HG03378 (cell line): Measurements from ENCODE around the gene HGS.
"Not testable (repeated sequence)": the region's sequence is repeated elsewhere in the genome, so short reads cannot be mapped to it uniquely, and the experiment has no call there.

Source experiments
- ATAC-seq: cut with Tn5 transposase; IDR thresholded peaks from one replicate; pipeline ENCODE4 v1.9.1; 2021; ENCODE audit warnings: mild to moderate bottlenecking, moderate library complexity; ENCODE audit not compliant: unreplicated experiment

HGS gene

GRCh38 chr17:81655378-81656117, 28.3 kb upstream of the HGS start:
- ATAC-seq: no peak

DNA sequence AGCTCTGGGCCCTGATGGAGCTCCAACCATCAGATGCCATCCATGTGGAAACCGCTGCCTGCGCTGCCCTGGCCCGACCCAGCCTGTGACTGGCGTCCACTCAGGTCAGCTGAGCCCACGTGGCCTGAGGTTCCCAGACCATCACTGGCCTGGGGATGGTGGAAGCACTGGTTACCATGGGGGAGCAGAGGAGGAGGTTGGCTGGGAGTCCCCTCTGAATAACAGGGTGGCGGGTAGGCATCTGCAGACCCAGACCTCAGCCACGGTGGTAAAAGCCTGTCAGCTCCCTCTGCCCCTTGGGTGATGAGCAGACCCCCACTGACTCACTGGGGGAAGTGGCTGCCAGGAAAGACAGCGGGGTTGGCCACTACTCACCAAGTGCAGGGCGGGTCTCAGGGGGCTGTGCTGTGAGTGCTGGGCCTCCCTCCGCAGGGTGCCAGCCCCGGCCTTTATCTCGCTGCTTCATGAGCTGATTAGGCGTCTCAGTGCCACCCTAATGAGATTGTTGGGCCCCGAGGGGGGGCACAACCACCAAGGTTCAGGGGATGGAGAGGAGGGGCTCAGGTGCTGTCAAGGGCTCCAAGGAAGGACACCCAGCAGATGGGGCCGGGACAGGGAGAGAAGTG, 27.6 kb upstream of the HGS start, which contains the start of gene PDE6G:
Gene PDE6G (minus strand): TSS at position 425 of the 626 bp plus-strand sequence. CDS start 3,237 bp downstream, outside the sequence.
- ATAC-seq: no peak

DNA sequence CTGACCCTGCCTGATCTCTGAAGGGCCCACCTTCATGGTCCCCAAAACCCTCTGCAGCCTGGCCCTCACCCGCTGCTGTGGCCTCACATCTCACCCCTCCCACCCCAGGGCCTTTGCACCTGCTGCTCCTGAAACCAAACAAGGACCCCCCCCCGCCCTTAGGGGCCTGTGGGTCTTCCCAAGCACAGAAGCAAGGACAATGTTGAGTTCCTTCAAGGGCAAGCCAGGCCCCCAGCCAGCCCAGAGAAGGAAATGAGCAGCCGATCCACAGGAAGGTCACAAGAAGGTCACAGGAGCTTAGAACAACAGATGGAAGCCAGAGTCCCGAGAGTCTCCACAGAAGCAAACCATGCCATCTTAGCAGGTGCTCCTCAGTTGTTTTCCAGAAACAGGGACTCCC, 27.0 kb upstream of the HGS start:
- ATAC-seq: no peak

DNA sequence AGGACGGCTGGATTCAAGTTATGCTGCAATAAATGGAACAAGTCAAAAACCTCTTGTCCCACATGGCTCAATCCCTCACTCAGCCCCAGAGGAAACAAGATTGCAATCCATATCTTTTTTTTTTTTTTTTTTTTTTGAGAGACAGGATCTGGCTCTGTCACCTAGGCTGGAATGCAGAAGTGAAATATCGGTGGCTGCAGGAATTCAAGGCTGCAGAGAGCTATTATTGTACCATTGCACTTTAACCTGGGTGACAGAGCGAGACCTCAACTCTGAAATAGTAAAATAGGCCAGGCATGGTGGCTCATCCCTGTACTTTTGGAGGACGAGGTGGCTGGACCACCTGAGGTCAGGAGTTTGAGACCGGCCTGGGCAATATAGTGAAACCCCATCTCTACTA, 24.8 kb upstream of the HGS start:
- no peak for ATAC-seq

- no peak for ATAC-seq
Measured at GRCh38 chr17:81660441-81660840, 23.4 kb upstream of the HGS start.

- no peak for ATAC-seq
Measured at GRCh38 chr17:81662002-81662401, 21.8 kb upstream of the HGS start.

DNA sequence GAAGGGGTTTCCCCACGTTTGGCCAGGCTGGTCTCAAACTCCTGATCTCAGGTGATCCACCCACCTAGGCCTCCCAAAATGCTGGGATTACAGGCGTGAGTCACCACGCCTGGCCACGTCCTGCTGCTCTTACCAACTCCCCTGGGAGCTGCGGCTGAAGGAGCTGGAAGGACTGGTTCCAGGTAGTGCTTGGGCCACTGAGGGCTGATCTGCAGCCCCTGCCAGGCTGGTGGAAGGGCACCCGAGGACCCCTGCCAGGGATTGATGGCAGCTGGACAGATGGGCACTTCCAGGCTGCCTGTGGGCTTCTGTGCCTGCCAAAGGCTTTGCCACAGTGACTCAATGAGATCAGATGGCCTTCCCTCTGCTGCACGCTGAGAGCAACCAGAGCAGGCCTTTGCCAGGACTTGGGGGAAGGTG, 19.8 kb upstream of the HGS start:
- no peak for ATAC-seq

- ATAC-seq: no peak
Measured at GRCh38 chr17:81665205-81666091, 18.4 kb upstream of the HGS start.

- no peak for ATAC-seq
Measured at GRCh38 chr17:81666092-81666341, 17.8 kb upstream of the HGS start.

- ATAC-seq: peak; percentile 83
Measured at GRCh38 chr17:81666342-81667191, 17.2 kb upstream of the HGS start, which contains the start of the genes CCDC137 and OXLD1. CCDC137 (plus strand) TSS chr17:81666737; CDS start chr17:81666767, 30 bp downstream. OXLD1 (minus strand) TSS chr17:81666605; CDS start chr17:81666577, 28 bp downstream.

- no peak for ATAC-seq
Measured at GRCh38 chr17:81667754-81668153, 16.1 kb upstream of the HGS start.

DNA sequence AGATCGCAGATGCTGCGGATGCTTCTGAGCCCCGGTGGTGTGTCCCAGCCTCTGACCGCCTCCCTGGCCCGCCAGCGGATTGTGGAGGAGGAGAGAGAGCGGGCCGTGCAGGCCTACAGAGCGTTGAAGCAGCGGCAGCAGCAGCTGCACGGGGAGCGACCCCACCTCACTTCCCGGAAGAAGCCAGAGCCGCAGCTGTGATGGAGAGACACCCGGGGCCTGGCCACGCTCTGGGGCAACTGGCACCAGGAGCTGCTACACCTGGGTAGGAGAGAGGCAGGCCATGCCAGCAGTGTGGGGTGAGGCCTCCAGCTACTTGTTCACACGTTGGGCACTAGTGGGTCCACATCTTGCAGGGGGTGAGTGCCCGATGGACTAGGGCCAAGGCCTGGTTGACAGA, 11.3 kb upstream of the HGS start:
- no peak for ATAC-seq

DNA sequence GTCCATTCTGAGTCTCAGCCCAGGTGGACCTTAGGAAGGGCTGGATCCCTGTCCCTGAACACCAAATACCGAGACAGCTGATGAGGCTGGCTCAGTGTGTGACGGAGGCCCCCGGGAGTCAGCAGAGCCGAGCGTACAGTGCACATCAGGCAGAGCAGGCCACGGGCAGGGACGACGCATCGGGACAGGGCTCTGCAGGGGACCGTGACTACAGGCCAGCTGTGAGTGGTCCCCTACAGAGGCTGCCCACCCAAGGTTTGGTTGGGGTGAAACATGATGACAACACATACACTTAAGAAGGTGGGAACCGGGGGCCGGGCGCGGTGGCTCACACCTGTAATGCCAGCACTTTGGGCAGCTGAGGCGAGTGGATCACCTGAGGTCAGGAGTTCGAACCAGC, 10.9 kb upstream of the HGS start:
- ATAC-seq: no peak

- no peak for ATAC-seq
Measured at GRCh38 chr17:81673561-81674258, 10.1 kb upstream of the HGS start.

DNA sequence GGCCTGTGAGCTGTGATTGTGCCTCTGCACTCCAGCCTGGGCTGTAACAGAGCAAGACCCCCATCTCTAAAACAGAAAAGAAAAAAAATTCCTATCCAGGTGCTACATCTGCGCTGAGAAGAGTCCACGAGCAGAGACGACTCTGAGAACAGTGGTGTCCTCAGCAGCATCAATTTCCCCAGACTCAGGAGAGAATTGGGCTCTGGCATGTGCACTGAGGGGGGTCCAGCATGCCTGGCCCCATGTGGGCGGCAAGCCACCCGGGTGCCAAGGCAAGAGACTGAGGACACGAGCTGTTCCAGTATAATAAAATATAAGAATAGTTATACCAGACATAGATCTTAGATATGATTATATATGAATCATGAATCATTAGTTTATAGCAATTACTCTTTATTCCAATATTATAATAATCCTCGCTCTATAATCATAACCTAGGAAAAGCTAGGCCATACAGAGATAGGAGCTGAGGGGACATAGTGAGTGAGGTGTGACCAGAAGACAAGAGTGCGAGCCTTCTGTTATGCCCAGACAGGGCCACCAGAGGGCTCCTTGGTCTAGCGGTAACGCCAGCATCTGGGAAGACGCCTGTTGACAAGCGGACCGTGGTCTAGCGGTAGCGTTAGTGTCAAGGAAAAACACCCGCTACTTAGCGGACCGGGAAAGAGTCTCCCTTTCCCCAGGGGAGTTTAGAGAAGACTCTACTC, 8.1 kb upstream of the HGS start:
- ATAC-seq: not testable (repeated sequence)

- ATAC-seq: no peak
Measured at GRCh38 chr17:81676906-81677305, 6.9 kb upstream of the HGS start.

DNA sequence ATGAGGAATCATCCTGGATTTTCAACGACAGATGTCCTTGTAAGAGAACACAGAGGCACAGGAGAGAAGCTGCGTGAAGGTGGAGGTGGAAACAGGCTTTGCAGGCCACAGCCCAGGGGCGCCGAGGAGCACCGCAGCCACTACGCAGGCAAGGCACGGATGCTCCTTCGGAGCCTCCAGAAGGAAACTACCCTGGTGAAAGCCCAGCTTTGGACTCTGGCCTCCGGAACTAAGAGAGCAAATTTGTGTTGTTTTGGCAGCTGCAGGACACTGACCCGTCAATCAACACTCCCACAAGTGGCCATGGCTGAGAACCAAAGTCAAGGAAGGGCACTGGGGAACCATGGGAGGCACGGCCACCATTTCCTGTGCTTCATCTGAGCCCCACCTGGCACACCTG, 3.7 kb upstream of the HGS start:
- ATAC-seq: no peak

DNA sequence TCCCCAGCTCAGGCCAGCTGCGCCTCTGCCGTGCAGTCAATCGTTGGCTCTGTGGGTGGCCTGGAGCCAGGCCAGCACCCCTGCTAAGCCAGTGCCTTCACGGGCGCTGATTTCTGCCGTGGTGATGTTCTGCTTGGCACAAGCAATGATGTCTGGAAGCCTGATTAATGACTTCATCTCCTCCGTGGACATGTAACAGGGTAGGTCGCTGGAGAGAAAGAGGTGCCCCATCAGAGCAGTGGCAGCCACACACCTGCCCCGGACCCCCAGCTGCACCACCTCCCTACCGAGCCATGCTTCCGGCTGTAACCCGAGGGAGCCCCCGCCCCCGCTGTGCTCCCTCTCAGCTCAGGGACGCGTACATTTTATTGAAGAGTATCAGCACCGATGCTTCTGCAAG, 2.1 kb upstream of the HGS start:
- ATAC-seq: no peak

GRCh38 chr17:81682565-81683207, 1.1 kb upstream of the HGS start:
- no peak for ATAC-seq
